Regular cardiac myocyte (primary cell): ENCODE results near the gene SERF1A. TPM values are rescaled to one million over a fixed set of nuclear protein-coding genes. Genes with fewer than 3 reads are reported as not detected.

Experiments used
- total RNA-seq: library from RNA; depleted of rRNA; stranded (reverse); fragments of >200 nt; gene quantifications from 2 replicates; pipeline ENCODE4 v1.2.3, GENCODE V29; 2014

The SERF1A gene
- total RNA-seq, result 7.0 and 8.8 TPM in 2 replicates

DNA sequence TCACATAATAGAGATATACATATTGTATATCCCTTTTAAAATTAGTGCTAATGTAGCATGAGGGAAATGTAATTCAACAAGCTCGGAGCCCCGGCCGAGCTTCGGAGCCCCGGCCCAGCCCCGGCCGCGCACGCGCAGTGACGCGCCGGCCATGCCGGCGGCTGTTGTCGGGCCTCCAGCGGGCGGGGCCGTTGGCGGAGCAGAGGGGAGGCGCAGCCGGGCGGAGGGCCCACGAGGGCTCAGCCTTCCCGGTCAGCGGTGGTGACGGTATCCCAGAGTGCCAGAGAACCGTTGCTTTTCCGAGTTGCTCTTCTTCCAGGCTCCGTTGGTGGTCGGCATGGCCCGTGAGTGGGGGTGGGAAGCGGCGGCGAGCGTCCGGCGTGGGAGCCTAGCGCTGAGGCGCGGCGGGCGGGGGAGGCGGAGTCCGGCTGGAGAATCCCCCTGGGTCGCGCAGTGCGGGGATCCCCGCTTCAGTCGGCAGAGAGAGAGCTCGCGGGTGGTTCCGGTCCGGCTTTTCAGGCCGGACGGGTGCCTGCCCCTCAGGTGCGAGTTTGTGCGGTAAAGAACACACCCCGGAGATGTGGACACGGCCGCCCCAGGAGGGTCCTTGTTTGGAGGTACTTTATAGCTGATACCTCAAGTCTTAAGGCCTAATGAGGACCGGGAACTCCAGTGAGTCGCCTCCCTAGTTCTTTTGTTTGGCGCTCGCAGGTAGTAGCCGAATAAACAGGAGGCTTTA lies at the start of gene SERF1A:
Gene SERF1A (plus strand): TSS at position 137 of the 739 bp plus-strand sequence. CDS start 201 bp downstream, at position 338.

Other genes with a start within 250 kb of the SERF1A start
- gene SMN1, start 24.4 kb downstream of the SERF1A start, total RNA-seq, result 23.4 and 39.9 TPM in 2 replicates
- 0.96 and 2.0 TPM in 2 replicates for gene NAIP, start 124.7 kb downstream of the SERF1A start, total RNA-seq
- 12.5 and 31.0 TPM in 2 replicates for gene GTF2H2, start 167.0 kb downstream of the SERF1A start, total RNA-seq